GM18502 (cell line): ENCODE data around the gene BDNF.
"Not testable (repeated sequence)": the region's sequence is repeated elsewhere in the genome, so short reads cannot be mapped to it uniquely, and the experiment has no call there.

ENCODE experiments used
- ATAC-seq: cut with Tn5 transposase; IDR thresholded peaks from one replicate; pipeline ENCODE4 v1.9.1; 2021; ENCODE audit warnings: mild to moderate bottlenecking; ENCODE audit not compliant: unreplicated experiment, poor library complexity

The BDNF gene

DNA sequence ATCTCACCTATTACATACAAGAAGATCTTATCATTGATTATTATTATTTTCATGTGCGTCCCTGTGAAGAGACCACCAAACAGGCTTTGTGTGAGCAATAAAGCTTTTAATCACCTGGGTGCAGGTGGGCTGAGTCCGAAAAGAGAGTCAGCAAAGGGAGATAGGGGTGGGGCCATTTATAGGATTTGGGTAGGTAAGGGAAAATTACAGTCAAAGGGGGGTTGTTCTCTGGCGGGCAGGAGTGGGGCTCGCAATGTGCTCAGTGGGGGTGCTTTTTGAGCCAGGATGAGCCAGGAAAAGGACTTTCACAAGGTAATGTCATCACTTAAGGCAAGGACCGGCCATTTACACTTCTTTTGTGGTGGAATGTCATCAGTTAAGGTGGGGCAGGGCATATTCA lies 71.2 kb downstream of the BDNF start:
- ATAC-seq = not testable (repeated sequence)

DNA sequence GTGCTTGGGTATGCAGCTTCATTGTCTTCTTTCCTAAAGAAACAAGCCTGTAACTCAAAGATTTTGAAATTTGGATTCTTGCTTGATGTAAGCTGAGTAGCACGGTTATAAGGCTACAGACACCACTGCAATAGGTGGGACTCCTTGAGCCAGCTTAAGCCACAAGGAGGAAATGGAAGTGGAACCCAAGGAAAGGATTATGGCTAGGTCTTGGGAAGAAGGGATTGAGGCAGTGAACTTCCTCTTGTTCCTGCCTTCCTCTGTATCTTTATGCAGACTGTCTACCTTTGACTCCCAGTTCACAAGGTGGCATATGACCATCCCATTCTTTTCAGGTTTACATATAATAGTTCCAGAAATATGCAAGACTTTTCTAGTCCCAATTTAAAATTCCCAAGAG lies 72.3 kb downstream of the BDNF start:
- no peak for ATAC-seq

DNA sequence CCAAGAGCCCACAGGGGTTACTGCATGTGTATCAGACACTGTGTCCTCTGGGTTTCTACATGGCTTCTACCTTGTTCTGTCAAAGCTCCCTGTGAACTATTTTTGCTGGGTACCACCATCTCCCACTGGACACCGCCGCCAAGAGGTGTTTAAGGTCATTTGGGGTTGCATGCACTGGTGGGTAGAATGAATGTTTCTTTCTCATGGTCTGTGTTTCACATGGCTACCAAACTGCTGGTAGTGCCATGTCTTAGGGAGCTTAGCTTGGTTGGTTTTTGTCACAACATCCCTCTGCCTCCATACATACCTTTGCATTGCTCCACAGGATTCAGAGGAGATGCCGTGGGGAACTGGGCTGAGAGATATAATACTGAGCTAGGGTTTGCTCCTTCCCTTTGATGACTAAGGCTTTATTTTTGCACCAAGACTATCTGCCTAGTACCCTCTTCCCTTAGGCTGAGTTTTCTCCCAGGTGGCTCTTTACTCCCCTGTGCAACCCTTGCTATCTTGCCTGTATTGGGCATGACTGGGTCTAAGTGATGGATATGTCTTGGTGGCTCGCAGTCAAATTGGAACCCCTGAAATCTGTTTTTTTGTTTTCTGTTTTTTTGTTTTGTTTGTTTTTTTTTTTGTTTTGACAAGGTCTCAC lies 73.2 kb downstream of the BDNF start:
- ATAC-seq = no peak

DNA sequence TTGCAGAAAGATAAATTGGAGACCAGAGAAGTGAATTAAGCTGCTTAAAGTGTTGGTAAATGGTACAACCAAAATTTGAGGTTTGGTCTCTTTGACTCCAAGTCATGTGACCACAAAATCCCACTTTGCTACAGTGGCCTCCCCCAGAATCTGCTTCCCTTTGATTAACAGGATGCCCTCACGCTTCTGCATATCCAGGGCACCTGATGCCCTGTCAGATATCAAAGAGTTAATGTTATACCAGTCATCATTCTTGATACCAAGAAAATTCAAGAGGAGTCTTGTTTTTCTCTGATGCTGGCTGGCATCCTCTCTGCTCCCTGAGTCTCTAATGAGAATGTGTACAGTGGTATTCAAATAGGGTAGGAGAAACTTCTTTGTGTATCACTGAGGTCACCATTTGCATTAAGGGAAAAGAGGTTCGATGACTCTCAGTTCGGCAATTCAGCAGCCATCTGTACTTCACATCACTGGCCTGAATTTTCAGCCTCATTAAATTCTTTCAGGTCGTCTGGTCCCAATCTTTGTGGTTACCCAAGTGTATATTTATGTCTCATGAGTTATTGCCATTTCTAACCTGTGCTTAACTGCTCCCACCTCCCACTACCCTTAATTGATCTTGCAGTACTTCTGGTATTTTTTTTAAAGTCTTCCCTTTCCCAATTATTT lies 73.9 kb downstream of the BDNF start:
- no peak for ATAC-seq

DNA sequence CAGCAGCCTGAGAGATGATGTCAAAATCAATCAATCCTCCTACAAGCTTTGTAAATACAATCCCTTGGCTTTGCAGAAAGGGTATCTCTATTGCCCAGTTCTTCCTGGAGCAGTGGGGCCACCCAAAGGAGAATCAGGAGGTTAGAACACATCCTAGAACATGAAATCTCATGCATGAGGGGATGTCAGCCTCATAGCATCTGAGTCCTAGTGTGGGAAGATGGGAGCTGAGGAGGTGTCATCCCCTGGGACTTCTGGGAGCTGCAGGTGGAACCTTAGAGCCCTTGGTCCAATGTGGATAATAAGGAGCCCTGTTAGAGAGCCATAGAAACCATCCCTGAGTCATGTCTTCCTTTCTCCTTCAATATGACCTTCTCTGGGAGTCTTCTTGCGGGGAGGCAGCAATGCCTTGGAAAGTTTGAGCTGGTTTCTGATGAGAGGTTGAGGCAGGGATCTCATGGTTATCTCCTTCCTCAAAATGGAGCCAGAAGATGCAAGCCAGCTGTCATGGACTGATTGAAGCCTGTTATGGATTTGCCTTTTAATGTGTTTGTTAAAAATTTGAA lies 74.8 kb downstream of the BDNF start:
- no peak for ATAC-seq

DNA sequence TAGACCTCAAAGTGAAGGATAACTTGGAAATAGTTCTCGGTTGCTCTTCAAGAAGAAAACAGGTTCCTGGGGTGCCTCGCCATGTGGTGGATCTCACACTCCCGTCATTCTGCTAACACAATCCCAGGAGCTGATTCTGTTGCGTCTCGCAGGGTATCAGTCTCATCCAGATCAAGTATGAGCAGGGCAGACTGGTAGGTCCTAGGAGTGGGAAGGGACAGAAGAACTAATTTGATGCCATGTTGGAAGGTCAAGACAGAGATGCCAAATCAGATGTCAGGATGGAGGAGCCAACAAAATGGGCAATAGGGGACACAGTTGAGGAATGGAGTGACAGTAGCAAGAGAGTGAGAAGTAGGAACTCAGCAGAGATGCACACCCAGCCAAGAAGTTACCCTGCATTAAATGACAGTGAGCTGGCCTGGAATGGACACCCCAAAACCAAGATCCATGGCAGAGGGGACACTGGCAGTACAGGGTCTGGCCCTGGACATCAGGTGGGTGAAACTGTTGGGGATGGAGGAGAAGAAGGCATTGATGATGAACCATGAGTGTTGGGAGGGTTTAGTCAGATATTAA lies 76.2 kb downstream of the BDNF start:
- ATAC-seq = no peak

DNA sequence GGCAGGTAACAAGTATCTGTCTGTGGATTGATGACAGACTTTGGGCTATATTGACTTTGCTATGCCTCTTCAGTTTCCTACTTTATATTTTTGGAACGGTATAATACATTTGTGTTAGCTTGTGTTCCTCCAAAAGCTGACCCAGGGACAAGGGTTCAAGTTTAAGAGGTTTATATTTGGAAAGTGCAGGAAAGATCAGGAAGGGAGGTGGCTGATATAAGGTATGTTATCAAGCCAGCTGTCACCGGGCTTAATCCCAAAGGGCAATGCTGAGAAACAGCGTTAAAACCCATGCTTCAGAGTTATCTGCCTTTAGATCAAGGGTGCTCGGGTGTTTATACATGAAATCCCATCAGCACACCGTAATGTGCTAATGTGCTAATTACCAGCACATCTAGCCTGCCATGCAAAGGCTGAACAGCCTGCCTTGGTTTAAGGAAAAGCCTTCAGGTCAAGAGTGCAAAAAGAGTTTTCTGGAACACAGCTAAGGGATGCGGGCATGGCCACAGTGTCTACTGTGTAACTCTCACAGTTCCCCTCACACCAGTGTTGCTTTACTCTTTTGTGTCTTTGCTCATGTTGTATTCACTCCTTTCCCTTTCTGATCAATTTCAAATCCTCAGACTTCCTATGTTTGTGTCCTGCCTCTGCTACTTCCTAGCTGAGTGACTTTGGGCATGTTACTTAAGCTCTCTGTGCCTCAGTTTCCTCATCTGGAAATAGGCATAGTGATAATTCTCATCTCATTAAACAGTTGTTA lies 77.5 kb downstream of the BDNF start:
- ATAC-seq = no peak

DNA sequence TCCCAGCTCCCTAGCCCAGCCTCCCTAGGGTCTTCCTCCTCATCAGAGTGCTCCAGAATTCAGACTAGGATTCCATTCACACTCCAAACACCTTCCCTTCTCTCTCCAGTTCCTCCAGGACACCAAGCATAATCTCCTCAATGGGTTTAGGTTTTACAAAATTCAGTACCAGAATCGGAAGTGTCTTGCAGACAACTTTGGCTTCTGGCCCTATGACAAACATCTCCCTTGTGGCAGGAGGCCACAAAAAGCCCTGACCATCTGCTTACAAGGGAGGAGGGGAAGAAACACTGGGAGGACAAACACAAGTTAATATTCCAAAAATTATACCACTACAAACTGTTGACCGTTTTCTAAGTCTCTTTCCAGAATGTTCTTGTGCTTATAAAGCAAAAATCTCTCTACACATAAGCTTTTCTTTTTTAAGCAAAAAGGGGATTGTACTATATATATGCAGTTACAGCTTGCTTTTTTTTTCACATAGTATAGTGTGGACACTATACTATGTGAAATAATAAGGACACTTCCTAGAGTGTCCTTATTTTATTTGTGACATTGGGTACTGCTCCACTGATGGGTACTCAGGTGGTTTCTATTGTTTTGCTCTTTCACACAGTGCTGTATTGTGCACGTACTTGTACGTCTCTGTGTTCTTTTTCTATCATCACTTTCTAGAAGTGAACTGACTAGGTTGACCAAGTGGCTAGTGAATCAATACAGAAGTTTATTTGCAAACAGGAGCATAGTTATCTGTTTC lies 78.7 kb downstream of the BDNF start:
- no peak for ATAC-seq

DNA sequence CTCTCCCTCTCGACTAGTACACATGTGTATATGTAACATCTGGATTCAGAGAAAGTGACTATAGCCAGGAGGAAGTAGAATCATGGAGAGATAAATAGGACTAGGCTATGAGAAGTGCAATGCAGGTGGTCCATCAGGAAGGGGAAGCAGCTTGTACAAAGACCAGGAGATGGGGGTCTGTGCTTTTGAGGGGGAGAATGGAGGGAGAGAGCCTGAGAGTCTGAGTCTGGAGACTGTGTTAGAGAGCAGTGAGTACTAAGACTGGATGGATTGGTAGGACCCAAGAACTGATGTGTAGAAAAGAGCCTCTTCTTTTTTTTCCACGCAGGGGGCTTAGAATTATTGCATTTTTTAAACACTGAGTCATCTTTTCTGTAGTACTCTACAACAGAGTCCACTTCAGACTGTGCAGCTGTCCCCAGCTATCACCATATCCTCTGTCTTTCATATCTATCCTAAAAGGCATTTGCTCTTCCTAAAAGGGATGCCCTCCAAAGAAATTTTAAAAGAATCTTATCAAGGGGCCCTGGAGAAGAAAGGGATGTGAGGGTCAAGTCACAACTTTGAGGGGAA lies 80.4 kb downstream of the BDNF start:
- no peak for ATAC-seq

DNA sequence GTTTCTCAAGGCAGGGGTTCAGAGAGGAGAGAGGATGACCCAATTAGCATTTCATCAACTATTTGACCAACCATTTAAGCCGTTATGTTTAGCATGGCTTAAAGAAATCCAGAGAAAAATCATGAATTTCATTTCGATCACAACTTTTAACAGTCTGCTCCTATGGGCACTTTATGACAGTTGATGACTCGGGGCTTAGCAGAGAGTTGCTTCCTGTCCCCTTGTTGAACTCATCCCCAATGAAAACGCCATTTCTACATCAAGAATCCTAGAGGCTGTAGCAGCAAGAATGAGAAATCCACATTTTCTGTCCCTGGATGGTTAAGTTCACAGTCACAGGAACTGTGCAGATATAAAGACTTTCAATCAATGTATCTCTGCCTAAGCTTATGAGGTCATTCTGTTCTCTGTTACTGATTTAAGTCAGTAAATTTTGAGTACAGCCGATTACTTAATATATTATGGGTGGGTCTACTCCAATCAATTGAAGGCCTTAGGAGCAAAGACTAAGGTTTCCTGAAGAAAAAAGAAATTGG lies 81.1 kb downstream of the BDNF start:
- ATAC-seq = no peak

DNA sequence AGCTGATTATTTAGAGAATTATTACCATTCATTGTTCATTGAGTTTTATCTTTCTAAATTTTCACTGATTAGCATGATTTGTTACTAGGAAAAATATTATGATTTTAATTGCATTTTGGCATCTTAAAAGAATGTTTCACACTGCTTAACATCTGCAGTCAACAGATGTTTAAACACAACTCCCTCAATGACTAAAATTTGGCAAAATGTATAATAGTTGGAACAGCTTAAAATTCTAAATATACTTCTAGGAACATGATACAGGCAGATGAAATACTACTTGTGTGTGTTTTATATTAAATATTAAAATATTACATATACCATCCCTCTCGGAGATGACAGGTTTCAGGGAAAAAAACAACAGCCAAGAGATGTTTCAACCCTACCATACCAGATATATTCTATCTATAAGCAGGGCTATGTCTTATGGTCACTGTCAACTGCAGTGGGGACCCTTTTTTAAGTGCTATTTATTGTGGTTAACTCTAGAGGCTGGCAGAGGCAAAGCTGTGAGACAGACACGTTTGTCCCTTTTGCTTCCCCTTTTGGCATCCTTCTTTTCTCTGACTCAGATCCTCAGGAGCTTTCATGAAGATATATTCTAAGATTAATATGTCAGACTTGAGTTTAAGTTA lies 81.9 kb downstream of the BDNF start:
- no peak for ATAC-seq

DNA sequence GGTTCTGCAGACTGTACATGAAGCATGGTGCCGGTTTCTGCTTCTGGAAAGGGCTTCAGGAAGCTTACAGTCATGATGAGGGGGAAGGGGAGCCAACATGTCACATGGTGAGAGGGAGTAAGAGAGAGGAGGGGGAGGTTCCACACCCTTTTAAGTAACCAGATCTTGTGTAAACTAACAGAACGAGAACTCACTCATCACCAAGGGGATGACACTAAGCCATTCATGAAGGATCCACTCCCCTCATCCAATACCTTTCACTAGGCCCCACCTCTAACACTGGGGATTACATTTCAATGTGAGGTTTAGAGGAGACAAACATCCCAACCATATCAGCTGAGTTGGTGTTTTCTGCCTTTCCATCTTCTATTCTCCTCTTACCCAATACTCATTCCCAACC lies 83.5 kb downstream of the BDNF start:
- no peak for ATAC-seq

DNA sequence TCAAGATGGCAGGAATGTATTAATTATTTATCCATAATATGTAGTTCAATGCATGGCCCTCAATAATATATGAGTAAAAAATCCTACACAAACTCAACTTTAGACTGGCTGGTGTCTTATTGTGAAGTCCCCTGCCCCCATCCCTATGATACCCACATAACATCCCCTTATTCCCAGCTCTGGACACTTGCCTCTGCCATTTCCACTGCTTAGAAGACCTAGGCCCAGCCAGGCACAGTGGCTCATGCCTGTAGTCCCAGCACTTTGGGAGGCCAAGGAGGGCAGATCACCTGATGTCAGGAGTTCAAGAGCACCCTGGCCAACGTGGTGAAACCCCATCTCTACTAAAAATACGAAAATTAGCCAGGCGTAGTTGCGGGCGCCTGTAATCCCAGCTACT lies 84.4 kb downstream of the BDNF start:
- ATAC-seq = no peak

DNA sequence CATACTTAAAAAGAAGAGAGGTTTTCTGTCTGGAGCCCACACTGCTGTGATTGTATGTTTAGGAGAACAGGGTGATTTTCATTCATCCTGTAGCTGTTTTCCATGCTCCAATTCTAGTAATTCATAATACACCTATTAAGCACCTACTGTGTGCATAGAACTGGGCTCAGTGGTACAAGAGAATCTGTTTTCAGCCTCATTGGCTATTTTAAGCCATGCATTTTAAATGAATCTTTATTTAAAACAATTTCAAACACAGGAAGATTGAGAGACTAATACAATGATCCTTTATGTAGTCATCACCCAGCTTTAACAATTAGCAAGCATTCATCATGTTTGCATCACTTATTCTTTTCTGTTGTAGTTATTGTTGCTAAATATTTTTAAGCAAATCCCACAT lies 86.2 kb downstream of the BDNF start:
- no peak for ATAC-seq

DNA sequence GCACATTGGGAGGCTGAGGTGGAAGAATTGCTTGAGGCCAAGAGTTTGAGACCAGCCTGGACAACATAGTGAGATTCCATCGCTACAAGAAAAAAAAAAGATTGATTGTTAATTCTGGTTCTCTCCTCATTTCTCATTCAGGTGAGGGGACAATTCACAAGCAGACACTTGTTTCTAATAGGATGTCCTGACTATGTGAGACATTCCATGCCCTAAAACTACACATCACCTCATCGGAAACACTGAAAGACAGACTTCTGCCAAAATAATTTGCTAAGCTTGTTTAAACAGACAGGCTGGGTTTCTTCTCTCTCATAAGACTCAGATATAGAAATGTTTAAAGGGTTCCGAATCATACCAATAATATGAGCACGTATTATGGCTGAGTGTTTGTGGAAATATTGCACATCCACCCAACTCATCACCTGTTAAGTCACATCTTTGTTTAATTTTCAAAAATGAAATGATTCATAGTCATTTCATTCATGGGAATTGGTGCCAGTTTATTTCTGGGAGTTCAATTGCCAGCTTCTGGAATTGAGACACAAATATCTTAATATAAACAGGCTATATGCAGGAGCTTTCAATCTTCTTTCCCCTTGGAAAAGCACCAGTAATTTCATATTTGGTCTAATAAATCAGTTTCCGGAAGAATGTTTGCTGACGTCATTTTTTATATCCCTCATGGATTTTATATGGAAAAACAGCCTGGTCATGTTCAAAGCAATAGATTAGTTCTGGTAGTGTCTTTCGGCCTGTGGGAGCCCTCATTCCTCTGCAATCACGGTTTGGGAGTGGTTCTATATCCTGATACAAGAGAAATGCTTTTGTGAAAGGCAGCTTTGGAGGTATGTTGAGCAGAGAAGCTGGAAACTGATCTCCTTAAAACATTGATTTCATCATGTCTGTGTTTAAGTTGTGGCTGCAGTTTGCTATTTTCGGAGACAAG lies 87.0 kb downstream of the BDNF start:
- no peak for ATAC-seq

DNA sequence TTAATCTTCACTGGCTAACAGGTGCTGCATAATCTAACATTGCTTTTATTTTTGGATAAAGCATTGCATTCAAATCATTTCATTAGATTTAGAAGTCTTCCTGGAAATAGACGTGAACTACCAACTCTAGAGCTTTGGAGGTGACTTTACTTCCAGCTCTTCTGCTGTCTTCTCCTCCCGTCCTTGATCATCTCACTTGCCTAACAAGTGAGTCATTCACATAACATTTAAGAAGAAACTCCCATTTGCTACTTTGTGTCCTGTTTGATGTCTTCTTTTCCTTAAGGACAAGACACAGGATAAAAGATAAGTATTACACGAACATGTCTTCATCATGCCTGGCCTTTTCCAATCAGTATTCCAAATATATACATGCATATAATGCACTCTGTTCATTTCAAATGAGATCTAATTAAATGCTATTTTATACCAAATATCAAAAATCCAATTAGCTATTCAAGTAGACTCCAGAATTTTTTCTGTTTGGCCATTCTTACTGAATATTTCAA lies 88.3 kb downstream of the BDNF start:
- ATAC-seq = no peak

DNA sequence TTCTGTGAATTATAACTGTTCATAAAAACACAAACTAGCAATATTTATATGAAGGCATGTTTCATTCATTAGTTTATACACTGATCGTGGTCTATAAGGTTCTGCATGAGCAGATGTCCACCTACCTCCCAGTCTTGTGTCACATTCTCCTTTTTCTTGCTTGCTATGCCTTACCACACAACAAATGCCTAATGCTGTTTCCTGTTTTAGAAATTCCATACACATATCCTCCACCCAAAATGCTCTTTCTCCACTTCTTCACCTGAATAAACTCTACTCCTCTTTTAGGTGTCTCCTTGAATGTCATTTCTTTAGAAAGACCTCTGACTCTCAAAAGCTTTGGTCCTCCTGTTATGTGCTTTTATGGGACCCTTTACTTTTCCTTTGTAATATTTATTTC lies 88.9 kb downstream of the BDNF start:
- no peak for ATAC-seq

DNA sequence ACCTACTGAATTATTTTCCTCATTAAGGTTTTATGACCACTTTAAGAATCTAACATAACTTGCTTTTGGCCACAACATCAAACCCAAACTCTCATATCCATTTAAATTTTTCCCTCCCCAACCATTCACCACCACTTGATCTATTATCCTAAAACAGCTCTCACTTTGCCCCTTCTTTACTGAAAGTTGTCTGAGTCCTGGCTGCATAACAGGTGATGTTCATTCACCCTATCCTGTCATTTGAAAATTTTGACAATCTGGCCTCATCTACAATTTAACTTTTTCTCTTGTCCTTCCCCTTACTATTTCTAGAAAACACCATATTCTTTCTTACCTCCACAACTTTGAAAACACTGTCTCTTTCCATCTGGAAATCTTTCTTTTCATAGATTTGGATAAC lies 89.3 kb downstream of the BDNF start:
- no peak for ATAC-seq
